Measurements from ENCODE around the gene APOLD1.
"Not testable (repeated sequence)": the region's sequence is repeated elsewhere in the genome, so short reads cannot be mapped to it uniquely, and the experiment has no call there.

The APOLD1 gene

DNA sequence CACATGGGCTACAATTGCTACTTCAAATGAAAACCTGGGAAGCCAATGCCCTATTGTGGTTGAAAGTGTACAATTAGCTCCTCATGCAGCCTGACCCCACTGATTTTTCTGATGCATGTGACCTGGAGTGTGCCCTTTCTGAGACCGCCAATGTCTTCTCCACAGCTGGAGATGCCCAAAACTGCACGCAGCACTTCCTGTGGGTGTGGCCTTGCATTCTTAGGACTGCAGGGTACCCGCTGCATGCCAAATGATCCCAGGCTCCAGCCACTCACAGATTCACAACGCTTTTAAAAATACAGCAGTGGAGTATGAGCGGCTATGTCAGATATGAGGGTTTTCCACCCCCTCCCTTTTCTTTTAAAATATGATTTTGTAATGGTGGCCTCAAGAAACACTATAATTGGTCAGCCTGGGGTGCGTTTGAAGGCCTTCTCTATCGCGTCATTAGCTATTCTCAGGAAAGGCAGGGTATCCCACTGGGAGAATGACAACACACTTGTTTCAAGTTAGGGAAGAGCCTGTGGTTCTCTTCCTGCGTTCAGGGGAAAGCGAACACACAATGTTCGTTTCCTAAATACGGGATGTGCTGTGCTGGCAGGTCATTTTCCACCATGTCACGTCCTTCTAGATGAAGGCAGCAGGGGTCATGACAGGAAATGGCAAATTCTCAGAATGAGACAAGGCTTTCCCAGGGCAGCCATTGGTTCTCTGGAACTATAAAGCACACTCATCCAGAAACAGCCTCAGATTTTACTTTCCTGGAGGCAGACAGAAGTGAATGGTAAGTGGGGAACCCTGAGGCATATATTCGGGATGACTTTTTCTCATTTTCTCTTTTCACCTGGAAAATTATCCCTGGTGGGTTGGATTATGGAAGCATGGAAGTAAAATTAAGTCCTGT lies at the start of gene APOLD1:
Gene APOLD1 (plus strand): TSS at position 749 of the 904 bp plus-strand sequence. CDS start 33 bp downstream, at position 782.
- DNase-seq = no peak

DNA sequence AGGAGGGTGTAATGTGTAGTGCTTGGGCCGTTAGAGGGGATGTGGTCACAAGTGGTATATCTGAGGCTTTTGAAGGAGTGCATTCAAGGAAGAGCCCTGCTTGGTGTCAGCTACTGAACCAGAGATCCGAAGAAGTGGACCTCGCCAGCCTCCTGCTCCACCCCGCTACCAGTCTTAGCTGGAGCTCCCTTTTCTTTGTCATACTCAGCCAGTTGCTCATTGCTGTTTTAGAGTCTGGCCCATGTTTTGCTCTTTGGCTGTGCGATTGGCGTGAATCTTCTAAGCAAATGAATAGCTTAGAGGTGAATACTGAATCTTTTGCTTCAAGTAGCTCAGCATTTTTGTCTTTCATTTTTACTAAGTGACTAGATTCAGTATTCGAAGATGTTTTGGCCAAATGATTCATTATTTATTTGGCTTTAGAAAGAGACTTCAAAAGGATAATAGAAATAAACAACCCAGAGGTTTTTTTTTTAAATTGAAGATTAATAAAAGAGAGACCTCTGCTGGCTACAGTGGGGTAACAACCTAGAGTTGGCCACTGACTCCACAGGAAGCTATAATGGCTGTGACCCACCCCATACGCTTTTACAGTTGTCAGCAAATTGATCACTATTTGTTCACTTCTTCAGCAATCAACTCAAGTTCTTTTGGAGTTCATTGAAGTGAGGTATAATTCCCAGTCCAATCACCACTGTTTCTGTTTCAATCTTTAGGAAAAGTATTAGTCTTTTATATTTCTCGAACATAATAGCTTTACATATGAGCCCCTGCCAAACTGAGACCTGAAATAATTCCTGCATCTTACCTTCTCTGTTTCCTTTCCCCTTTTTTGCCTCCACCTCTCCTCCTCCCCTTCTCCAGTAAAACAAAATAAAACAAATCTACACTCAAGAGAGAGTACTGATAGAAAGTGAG lies 48.4 kb upstream of the APOLD1 start:
- no peak for DNase-seq

GRCh38 chr12:12738152-12738551 lies 47.3 kb upstream of the APOLD1 start:
- not testable (repeated sequence) for DNase-seq

DNA sequence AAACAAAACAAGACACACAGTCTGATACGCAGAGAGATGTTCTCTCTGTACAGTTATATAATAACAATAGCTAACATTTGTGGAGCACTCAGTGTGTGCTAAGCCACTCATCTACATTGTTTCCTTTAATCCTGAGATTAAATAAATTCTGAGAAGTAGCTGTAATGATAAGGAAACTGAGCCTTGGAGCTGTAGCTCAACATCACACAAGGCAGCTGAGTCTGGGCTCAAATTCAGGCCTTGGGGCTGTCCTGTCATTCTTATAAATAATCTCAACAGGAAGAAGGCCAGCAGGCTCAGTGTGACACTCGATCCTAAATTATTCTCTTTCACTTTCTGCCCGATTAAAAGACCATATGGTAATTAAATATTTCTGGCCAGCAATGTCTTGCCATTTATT lies 43.8 kb upstream of the APOLD1 start:
- DNase-seq = no peak

- no peak for DNase-seq
Measured at GRCh38 chr12:12744546-12745305, 40.7 kb upstream of the APOLD1 start.

GRCh38 chr12:12745576-12746211 lies 39.8 kb upstream of the APOLD1 start:
- DNase-seq = no peak

GRCh38 chr12:12747278-12747677 lies 38.2 kb upstream of the APOLD1 start:
- DNase-seq = no peak

DNA sequence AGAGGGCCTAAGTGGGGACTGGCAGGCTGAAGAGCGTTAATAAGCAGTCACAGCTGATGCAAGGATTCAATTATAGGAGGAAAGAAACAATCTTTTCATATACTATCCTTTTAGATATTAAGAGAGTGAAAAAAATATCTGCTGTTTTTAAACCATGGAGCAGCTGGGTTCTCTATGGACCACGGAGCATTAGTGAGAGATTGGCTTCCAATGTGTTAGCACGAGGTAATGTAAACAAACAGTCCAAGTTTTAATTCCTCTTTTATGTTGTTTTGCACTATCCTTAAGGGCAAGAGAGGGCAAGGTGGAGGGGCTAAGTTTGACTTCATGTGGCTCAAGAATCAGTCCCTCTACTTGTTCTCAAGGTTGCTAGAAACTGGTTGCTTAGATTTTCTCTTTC lies 37.4 kb upstream of the APOLD1 start:
- DNase-seq = no peak

DNA sequence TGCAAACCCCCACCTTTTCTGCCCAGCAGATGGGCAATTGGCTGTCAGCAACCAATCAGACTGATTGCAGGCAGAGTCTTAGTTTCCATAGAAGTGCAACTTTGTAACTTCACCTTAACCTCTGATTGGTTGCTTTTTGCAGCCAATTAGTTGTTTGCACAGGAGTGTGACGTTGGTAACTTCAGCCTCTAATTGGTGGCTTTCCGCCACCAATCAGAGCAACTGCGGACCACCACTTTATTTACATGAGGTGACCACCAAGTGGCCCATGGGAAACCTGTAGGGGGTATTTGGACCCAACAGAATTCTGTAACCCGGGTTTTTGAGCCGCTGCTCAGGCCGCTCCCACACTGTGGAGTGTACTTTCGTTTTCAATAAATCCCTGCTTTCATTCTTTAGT lies 36.0 kb upstream of the APOLD1 start:
- DNase-seq = no peak

- no peak for DNase-seq
Measured at GRCh38 chr12:12755923-12756322, 29.5 kb upstream of the APOLD1 start.

DNA sequence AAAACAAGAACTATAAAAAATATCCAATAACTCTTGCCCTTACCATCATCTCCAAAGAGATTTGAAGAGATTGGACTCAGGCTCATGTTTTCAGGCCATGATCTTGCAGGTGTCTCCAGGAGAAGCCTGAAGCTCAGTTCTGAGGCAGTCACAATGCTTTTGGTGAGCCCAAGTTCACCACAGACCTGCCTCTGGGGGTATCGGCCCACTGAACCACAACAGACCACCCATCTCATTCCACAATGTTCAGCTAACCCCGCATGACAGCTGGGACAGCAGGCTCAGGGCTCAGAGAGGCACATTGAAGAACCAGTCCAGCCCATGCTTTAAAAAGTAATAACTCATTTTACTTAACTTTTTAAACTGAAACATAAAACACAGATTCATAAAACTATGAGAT lies 28.3 kb upstream of the APOLD1 start:
- DNase-seq = no peak

GRCh38 chr12:12759234-12759915 lies 26.1 kb upstream of the APOLD1 start:
- DNase-seq = no peak

GRCh38 chr12:12764824-12765223 lies 20.6 kb upstream of the APOLD1 start:
- DNase-seq = no peak

DNA sequence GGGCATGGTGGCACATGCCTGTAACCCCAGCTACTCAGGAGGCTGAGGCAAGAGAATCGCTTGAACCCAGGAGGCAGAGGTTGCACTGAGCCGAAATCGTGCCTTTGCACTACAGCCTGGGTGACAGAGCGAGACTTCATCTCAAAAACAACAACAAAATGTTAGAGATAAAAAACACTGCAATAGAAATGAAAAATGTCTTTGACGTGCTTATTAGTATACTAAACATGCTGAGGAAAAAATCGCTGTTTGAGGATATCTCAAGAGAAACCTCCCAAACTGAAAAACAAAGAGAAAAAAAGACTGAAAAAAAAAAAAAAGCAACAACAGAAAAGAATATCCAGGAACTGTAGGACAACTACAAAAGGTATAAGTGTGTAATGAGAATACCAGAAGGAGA lies 15.2 kb upstream of the APOLD1 start:
- no peak for DNase-seq

- no peak for DNase-seq
Measured at GRCh38 chr12:12774791-12775190, 10.7 kb upstream of the APOLD1 start.

DNA sequence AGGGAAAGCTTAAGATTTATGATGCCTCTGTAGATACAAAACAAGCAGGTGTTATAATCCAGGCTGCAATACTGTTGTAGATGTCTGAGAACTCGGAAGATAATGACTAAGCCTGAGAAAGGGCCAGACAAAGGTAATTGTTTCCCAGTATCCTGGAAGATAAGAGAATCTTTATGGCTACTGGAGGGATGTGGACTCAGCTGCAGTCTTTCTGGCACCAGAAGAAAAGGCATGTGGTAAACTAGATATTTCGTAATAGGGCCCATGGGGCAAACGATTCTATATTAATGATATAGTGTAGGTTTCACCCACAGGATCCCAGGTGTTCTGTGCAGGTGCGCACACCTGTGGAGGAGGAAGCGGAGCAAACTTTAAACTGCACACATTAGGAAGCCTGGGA lies 9.2 kb upstream of the APOLD1 start:
- DNase-seq = no peak

DNA sequence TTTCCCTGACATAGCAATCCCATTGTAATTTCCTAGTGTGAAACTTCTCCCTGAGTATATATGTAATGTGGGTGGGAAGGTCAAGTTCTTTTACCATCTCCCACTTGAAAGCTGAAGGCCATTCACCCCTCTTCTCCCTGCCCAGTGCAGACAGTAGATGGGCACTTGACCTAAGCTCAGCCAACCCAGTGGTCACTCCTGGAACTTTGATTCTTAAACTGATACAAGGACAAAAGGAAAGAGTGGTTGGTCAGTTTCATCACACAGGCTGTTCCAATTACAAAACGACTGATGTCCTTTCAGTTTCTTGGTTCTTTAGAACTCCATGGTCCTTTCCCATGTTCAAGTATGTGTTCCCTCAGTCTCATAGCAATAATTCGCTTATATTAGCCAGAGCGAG lies 8.4 kb upstream of the APOLD1 start:
- no peak for DNase-seq

DNA sequence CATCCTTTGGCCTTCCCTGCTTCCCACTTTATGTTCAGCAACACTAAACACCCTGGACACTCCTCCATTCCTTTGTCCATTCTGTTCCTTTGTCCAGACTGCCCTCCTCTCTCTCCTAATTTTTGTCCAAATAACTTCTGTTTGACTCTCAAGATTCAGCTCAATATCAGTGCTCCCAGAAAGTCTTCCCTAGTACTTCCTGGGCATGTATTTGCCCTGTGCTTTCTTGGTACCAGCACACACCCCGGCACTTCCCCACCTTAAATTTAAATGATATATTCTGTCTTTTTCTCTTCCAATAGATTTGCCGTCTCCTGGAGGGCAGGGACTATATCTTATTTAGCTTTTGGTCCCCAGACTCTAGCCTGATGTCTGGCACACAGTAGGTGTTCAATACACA lies 6.5 kb upstream of the APOLD1 start:
- DNase-seq = no peak

- no peak for DNase-seq
Measured at GRCh38 chr12:12779529-12779928, 5.9 kb upstream of the APOLD1 start.

GRCh38 chr12:12784116-12784515 lies 1.3 kb upstream of the APOLD1 start:
- no peak for DNase-seq

GRCh38 chr12:12786351-12786705 lies 869 bp downstream of the APOLD1 start:
- no peak for DNase-seq
